Neural cell (in vitro differentiated cells): Measurements from ENCODE around the gene OR52K1.

Source experiments
- CTCF ChIP-seq: fragments of 450-650 bp; IDR thresholded peaks from 2 replicates; pipeline ENCODE4 v1.5.1; 2014; ENCODE audit warnings: antibody characterized with exemption, mild to moderate bottlenecking, moderate library complexity; ENCODE audit not compliant: poor library complexity, severe bottlenecking
- EP300 ChIP-seq: fragments of 450-650 bp; conservative IDR thresholded peaks from 2 replicates; pipeline ENCODE4 v1.6.1; 2014; ENCODE audit warnings: antibody characterized with exemption, mild to moderate bottlenecking, moderate library complexity; ENCODE audit not compliant: poor library complexity, severe bottlenecking
- EZH2 ChIP-seq: fragments of 200-600, 300-800 bp; shearing (Covaris generic), sonication (generic); IDR thresholded peaks from 2 replicates; pipeline ENCODE4 v1.6.1; 2014; ENCODE audit warnings: antibody characterized with exemption, low read length, borderline replicate concordance, mild to moderate bottlenecking; ENCODE audit not compliant: insufficient read depth, poor library complexity, severe bottlenecking
- MXI1 ChIP-seq: fragments of 450-650 bp; conservative IDR thresholded peaks from 2 replicates; pipeline ENCODE4 v1.6.1; 2014; ENCODE audit warnings: antibody characterized with exemption, mild to moderate bottlenecking; ENCODE audit not compliant: poor library complexity, severe bottlenecking
- POLR2AphosphoS5 ChIP-seq: IDR thresholded peaks from 2 replicates; pipeline ENCODE4 v1.6.1; 2012
- RAD21 ChIP-seq: fragments of 450-650 bp; conservative IDR thresholded peaks from 2 replicates; pipeline ENCODE4 v1.6.1; 2014; ENCODE audit warnings: antibody characterized with exemption, mild to moderate bottlenecking, moderate library complexity
- REST ChIP-seq: IDR thresholded peaks from 2 replicates; pipeline ENCODE4 v1.6.1; 2012; ENCODE audit warnings: borderline replicate concordance
- SMC3 ChIP-seq: fragments of 450-650 bp; conservative IDR thresholded peaks from 2 replicates; pipeline ENCODE4 v1.6.1; 2014; ENCODE audit warnings: antibody characterized with exemption, mild to moderate bottlenecking, moderate library complexity; ENCODE audit not compliant: poor library complexity
- TAF1 ChIP-seq: IDR thresholded peaks from 2 replicates; pipeline ENCODE4 v1.6.1; 2012; ENCODE audit warnings: low read depth

- TF ChIP-seq EZH2 (no peak), CTCF (no peak), POLR2AphosphoS5 (no peak), RAD21 (no peak), SMC3 (no peak), TAF1 (no peak), REST (no peak), EP300 (no peak), MXI1 (no peak)
Measured at GRCh38 chr11:4511282-4512245, 29.1 kb downstream of the OR52K1 start.
